Dedifferentiated amniotic fluid mesenchymal stem cell (primary cell): ENCODE measurements around the gene ZNF557.
"Not testable (repeated sequence)": the region's sequence is repeated elsewhere in the genome, so short reads cannot be mapped to it uniquely, and the experiment has no call there.

Experiments used
- DNase-seq: peaks from one replicate; pipeline ENCODE4 v3.0.0-alpha.2; 2016; ENCODE audit errors: extremely low spot score

Gene ZNF557

GRCh38 chr19:7069042-7069903, at the start of gene ZNF557:
TSS of gene ZNF557 (plus strand) at chr19:7069703. CDS start at chr19:7075075, 5,372 bp downstream.
- DNase-seq = peak; percentile 97

DNA sequence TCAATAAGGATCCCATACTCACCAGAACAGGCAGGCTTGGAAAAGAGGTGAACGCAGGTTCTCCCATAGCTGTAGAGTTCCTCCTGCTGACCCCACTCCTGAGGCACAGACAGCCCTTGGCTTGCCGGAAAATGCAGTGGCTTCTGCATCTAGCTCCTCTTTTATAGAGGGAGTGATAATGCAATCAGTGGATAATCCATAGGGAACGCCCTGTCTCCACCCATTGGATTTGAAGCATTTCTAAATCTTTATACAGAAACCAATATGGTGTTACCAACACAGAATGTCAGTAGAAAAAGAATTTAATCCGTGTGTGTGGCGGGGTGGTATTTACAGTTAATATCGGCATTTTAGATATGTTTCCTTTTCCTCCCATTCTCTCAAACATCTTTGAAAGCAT, 48.2 kb upstream of the ZNF557 start, which contains the start of gene MBD3L2B:
MBD3L2B (minus strand) TSS at position 101 of the 400 bp plus-strand sequence; CDS start at position 67, 34 bp downstream.
- DNase-seq = not testable (repeated sequence)

DNA sequence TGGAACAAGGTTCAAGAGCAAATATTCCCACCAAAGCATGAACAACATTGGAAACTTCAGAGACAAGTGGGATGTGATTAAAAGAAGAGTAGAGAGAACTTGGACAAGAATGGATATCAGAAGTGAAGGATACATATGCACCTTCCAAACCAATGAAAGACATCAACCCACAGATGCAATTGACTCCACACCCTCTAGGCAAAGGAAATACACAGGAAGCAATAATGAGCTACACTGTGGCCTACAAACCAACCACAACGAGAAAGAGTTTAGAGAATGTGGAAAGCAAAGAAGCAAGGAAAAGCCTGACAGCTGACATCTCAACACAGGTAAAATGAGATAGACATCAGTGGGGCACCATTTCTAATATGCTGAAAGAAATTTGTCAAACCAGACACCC, 40.7 kb upstream of the ZNF557 start:
- DNase-seq = not testable (repeated sequence)

DNA sequence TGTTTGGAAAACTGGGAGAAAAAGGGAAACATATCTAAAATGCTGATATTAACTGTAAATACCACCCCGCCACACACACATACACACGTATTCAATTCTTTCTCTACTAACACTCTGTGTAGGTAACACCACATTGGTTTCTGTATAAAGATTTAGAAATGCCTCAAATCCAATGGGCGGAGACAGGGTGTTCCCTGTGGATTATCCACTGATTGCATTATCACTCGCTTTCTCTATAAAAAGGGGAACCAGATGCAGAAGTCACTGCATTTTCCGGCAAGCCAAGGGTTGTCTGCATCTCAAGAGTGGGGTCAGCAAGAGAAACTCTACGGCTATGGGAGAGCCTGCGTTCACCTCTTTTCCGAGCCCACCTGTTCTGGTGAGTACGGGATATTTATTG, 39.2 kb upstream of the ZNF557 start, which contains the start of gene MBD3L5:
MBD3L5 (plus strand) TSS at position 301 of the 400 bp plus-strand sequence; CDS start at position 335, 34 bp downstream.
- not testable (repeated sequence) for DNase-seq

GRCh38 chr19:7040079-7040478, 29.4 kb upstream of the ZNF557 start, which contains the start of gene MBD3L4:
TSS of gene MBD3L4 (minus strand) at chr19:7040179. CDS start at chr19:7040144, 35 bp downstream.
- DNase-seq = not testable (repeated sequence)

DNA sequence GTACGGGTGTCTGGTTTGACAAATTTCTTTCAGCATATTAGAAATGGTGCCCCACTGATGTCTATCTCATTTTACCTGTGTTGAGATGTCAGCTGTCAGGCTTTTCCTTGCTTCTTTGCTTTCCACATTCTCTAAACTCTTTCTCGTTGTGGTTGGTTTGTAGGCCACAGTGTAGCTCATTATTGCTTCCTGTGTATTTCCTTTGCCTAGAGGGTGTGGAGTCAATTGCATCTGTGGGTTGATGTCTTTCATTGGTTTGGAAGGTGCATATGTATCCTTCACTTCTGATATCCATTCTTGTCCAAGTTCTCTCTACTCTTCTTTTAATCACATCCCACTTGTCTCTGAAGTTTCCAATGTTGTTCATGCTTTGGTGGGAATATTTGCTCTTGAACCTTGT, 27.9 kb upstream of the ZNF557 start:
- not testable (repeated sequence) for DNase-seq

DNA sequence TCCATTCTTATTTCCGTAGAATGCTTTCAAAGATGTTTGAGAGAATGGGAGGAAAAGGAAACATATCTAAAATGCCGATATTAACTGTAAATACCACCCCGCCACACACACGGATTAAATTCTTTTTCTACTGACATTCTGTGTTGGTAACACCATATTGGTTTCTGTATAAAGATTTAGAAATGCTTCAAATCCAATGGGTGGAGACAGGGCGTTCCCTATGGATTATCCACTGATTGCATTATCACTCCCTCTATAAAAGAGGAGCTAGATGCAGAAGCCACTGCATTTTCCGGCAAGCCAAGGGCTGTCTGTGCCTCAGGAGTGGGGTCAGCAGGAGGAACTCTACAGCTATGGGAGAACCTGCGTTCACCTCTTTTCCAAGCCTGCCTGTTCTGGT, 20.5 kb upstream of the ZNF557 start, which contains the start of gene MBD3L2:
MBD3L2 (plus strand) TSS at position 301 of the 400 bp plus-strand sequence; CDS start at position 354, 53 bp downstream.
- DNase-seq = not testable (repeated sequence)

DNA sequence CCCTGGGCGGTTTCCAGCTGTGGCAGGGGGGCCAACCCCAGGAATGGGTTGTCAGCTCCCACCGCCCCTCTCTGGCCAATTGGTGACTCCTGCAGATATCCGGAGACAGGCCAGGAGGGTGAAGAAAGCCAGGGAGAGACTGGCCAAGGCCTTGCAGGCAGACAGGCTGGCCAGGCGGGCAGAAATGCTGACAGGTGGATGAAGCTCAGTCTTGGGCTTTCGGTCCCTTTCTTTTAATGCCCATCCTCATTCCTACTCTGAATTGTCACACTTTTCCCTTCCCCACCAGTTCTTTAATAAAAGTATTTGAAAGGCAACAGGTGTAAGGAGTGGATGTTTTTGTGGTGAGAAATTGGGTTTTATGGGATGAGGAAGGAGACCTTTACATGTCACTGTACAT, 18.1 kb upstream of the ZNF557 start:
- not testable (repeated sequence) for DNase-seq

GRCh38 chr19:7052896-7053295, 16.6 kb upstream of the ZNF557 start:
- not testable (repeated sequence) for DNase-seq

GRCh38 chr19:7054635-7055368, 14.7 kb upstream of the ZNF557 start:
- not testable (repeated sequence) for DNase-seq

GRCh38 chr19:7055679-7056078, 13.8 kb upstream of the ZNF557 start:
- not testable (repeated sequence) for DNase-seq

GRCh38 chr19:7056371-7056770, 13.1 kb upstream of the ZNF557 start:
- DNase-seq = not testable (repeated sequence)

DNA sequence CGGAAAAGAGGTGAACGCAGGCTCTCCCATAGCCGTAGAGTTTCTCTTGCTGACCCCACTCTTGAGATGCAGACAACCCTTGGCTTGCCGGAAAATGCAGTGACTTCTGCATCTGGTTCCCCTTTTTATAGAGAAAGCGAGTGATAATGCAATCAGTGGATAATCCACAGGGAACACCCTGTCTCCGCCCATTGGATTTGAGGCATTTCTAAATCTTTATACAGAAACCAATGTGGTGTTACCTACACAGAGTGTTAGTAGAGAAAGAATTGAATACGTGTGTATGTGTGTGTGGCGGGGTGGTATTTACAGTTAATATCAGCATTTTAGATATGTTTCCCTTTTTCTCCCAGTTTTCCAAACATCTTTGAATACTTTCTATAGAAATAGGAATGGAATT, 10.9 kb upstream of the ZNF557 start, which contains the start of gene MBD3L3:
MBD3L3 (minus strand) TSS at position 101 of the 400 bp plus-strand sequence; CDS start at position 30, 71 bp downstream.
- DNase-seq = not testable (repeated sequence)

DNA sequence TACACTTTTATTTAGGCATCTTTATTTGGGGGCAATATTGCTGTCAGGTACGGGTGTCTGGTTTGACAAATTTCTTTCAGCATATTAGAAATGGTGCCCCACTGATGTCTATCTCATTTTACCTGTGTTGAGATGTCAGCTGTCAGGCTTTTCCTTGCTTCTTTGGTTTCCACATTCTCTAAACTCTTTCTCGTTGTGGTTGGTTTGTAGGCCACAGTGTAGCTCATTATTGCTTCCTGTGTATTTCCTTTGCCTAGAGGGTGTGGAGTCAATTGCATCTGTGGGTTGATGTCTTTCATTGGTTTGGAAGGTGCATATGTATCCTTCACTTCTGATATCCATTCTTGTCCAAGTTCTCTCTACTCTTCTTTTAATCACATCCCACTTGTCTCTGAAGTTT, 9.5 kb upstream of the ZNF557 start:
- DNase-seq = not testable (repeated sequence)

GRCh38 chr19:7063339-7063738, 6.2 kb upstream of the ZNF557 start:
- no peak for DNase-seq

- DNase-seq = no peak
Observed at GRCh38 chr19:7063764-7064418, 5.6 kb upstream of the ZNF557 start.

DNA sequence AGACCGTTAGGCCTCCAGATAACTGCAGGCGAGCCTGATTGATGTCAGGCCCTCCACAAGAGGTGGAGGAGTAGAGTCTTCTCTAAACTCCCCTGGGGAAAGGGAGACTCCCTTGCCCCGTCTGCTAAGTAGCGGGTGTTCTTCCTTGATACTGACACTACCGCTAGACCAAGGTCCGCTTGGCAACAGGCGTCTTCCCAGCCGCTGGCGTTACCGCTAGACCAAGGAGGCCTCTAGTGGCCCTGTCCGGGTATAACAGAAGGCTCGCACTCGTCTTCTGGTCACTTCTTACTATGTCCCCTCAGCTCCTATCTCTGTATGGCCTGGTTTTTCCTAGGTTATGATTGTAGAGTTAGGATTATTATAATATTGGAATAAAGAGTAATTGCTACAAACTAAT, 2.4 kb upstream of the ZNF557 start:
- not testable (repeated sequence) for DNase-seq

DNA sequence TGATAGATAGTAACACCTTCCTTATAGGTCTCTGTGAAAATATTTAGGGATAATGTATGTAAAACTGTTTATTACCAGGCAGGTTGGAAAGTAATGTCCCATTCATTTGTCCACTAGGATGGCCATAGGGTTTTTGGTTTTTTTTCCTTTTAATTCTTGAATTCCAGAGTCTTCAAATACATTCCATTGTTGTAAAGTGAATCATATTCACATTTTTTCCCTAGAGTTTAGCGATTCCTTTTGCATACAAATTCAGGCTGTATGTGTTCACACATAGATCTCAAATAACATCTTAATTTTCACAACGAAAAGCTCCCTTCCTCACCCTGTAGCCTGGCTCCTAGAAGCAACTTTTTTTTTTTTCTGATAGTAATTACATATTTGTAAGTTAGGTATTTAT, 1.8 kb upstream of the ZNF557 start:
- DNase-seq = peak; percentile 61

DNA sequence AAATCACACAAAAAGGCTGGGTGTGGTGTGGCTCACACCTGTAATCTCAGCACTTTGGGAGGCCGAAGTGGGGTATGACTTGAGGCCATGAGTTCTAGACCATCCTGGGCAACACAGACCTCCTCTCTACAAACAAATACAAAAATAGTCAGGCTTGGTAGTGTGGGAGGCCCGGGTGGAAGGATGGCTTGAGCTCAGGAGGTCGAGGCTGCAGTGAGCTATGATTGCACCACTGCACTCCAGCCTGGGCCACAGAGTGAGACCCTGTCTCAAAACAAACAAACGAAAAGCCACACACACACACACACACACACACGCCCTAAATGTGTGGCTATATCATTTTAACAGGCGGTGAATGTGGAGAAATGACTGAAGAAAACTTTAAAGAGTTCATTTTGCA, 904 bp upstream of the ZNF557 start:
- DNase-seq = no peak

DNA sequence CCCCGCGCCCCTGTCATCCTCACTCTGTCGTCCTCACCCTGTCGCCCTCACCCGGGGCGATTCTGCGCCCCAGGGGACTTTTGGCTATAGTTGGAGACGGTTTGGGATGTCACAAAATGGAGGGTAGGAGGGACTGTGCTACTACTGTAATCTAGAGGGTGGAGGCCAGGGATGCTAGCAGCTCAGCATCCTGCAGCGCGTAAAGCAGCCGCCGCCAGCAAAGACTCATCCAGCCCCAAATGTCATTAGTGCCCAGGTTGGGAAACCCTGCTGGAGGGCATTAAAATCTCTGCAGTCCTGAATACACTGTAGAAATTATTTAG, 362 bp downstream of the ZNF557 start:
- DNase-seq = no peak

DNA sequence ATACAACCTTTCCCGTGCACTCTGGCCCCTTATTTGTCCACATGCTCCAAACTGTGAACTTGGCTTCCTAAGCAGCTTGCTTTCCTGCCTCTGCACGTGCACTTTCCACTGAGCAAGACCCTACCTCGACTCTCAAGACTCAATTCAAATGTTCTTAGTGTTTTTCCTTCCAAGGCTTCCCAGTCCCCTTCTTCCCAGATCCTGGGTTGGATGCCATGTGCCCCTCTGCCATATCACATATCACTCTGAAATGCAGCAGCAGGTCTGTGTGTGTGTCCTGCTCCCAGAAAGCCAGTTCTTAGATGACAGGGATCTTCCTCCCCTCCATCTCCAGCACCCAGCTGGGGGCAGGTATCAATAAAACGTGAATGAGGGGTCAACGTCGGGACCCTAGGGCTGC, 3.0 kb downstream of the ZNF557 start:
- DNase-seq = no peak
